Measurements from ENCODE around the gene MRPL41. TPM values are rescaled to one million over a fixed set of nuclear protein-coding genes. Genes with fewer than 3 reads are reported as not detected.

The MRPL41 gene
- total RNA-seq, 4 donors from 2014 or later, result 8.6 to 47.9 (median 30.5) TPM

GRCh38 chr9:137578518-137579258, 27.0 kb downstream of the MRPL41 start, which contains the start of gene DPH7:
TSS of gene DPH7 (minus strand) at chr9:137578925. CDS start at chr9:137578777, 148 bp downstream.
- Histone ChIP-seq H3K36me3 (no peaks in the 10 kb centered on the region), H3K4me1 (peaks cover 5% of the 10 kb centered on the region in 2 donors)
- intact Hi-C loops (cut with DNase I; ENCODE audit: low total_unique reads), result no loop called here

GRCh38 chr9:137579259-137579604, 27.6 kb downstream of the MRPL41 start:
- no peak for DNase-seq
- Histone ChIP-seq H3K4me3 (peak overlapping the region; percentile 69 to 100), H3K4me1 (peaks cover 5% of the 10 kb centered on the region in 2 donors), H3K36me3 (no peaks in the 10 kb centered on the region), H3K27me3 (no peaks in the 10 kb centered on the region), H3K27ac (peak overlapping the region; percentile 50 to 82), H3K9me3 (no peaks in the 10 kb centered on the region)
- TF ChIP-seq, protein P1, sequence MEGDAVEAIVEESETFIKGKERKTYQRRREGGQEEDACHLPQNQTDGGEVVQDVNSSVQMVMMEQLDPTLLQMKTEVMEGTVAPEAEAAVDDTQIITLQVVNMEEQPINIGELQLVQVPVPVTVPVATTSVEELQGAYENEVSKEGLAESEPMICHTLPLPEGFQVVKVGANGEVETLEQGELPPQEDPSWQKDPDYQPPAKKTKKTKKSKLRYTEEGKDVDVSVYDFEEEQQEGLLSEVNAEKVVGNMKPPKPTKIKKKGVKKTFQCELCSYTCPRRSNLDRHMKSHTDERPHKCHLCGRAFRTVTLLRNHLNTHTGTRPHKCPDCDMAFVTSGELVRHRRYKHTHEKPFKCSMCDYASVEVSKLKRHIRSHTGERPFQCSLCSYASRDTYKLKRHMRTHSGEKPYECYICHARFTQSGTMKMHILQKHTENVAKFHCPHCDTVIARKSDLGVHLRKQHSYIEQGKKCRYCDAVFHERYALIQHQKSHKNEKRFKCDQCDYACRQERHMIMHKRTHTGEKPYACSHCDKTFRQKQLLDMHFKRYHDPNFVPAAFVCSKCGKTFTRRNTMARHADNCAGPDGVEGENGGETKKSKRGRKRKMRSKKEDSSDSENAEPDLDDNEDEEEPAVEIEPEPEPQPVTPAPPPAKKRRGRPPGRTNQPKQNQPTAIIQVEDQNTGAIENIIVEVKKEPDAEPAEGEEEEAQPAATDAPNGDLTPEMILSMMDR (IDR thresholded peaks at IDR 0.05), result no peak
- no peak for TF ChIP-seq POLR2A (IDR thresholded peaks at IDR 0.05)
- intact Hi-C loops (cut with DNase I; ENCODE audit: low total_unique reads), result no loop called here

More at GRCh38 chr9:137578518-137579258, 27.0 kb downstream of the MRPL41 start, which contains the start of gene DPH7:
- H3K27me3 ChIP-seq, result no peaks in the 10 kb centered on the region
- H3K4me3 ChIP-seq, result peak within 1 kb of the TSS; percentile 69 to 100
- peak in 1 of 2 donors; percentile 72 for TF ChIP-seq POLR2A (IDR thresholded peaks at IDR 0.05)
- TF ChIP-seq, protein P1 (IDR thresholded peaks at IDR 0.05), result peak; percentile 92 to 98 (median 94)
- H3K9me3 ChIP-seq, result no peaks in the 10 kb centered on the region
- peak within 1 kb of the TSS; percentile 50 to 82 for H3K27ac ChIP-seq
- peak; percentile 90 to 94 for DNase-seq

DNA sequence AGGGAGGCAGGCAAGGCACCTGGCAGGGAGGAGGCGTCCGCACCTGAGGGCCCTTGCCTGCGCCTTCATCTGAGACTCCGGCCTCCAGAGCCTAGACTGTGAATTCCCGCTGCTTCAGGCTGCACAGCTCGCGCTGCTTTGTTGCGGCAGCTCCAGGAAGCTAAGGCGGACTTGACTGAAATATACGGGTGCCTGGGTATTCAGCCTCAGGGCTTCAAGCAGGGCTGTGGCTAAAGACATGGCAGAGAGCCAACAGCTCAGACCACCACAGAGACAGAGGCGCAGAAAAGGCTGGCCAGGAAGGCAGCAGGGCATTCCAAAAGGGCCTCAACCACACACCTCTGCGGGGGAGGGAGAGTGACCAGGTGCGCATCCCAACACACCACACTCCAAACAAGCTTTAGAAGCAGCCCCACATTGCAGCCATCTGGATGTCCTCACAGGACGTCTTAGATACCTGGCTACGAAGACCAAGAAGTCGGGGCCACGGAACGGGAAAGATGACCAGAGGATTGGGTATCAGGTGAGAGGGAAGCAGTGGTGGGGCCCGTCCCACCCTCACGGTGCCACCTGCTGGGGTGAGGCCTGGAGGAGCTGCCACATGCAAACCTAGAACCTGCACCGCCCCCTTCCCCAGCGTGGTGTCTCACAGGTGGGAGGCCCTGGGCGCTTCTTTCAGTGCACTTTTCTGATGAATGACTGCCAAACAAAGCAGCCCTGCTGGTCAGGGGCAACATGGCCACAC, 28.7 kb downstream of the MRPL41 start:
- no peaks in the 10 kb centered on the region for H3K27me3 ChIP-seq
- intact Hi-C loops (cut with DNase I; ENCODE audit: low total_unique reads), result no loop called here
- no peak overlapping the region for H3K27ac ChIP-seq
- H3K9me3 ChIP-seq, result no peaks in the 10 kb centered on the region
- no peaks in the 10 kb centered on the region for H3K36me3 ChIP-seq
- DNase-seq, result no peak
- H3K4me1 ChIP-seq, result peaks cover 5% of the 10 kb centered on the region in 2 donors
- no peak for TF ChIP-seq POLR2A (IDR thresholded peaks at IDR 0.05)
- TF ChIP-seq, protein P1 (IDR thresholded peaks at IDR 0.05), result no peak
- no peak overlapping the region for H3K4me3 ChIP-seq

GRCh38 chr9:137580954-137581322, 29.3 kb downstream of the MRPL41 start:
- DNase-seq, result no peak
- H3K9me3 ChIP-seq, result no peaks in the 10 kb centered on the region
- peaks cover 5% of the 10 kb centered on the region in 2 donors for H3K4me1 ChIP-seq
- intact Hi-C loops (cut with DNase I; ENCODE audit: low total_unique reads), result no loop called here
- no peak for TF ChIP-seq POLR2A (IDR thresholded peaks at IDR 0.05)
- TF ChIP-seq, protein P1 (IDR thresholded peaks at IDR 0.05), result no peak
- H3K27ac ChIP-seq, result no peak overlapping the region
- H3K4me3 ChIP-seq, result no peak overlapping the region
- H3K27me3 ChIP-seq, result no peaks in the 10 kb centered on the region
- no peaks in the 10 kb centered on the region for H3K36me3 ChIP-seq

Measured in uterus (tissue), 4 donors.